GM21515 (cell line): Measurements from ENCODE around the gene TM9SF1.

Experiments
- ATAC-seq: cut with Tn5 transposase; IDR thresholded peaks from one replicate; pipeline ENCODE4 v1.9.1; 2021; ENCODE audit not compliant: unreplicated experiment

TM9SF1 gene

GRCh38 chr14:24156840-24157239 is 38.4 kb downstream of the TM9SF1 start:
- no peak for ATAC-seq

GRCh38 chr14:24155100-24155499 is 40.1 kb downstream of the TM9SF1 start:
- no peak for ATAC-seq

- no peak for ATAC-seq
These were observed 43.7 kb downstream of the TM9SF1 start for GRCh38 chr14:24151404-24152080.

GRCh38 chr14:24150993-24151392 is 44.2 kb downstream of the TM9SF1 start:
- ATAC-seq = no peak

- no peak for ATAC-seq
These were observed 44.7 kb downstream of the TM9SF1 start for GRCh38 chr14:24150567-24150966.

GRCh38 chr14:24150061-24150460 is 45.2 kb downstream of the TM9SF1 start:
- ATAC-seq = no peak

- ATAC-seq = no peak
These were observed 45.8 kb downstream of the TM9SF1 start for GRCh38 chr14:24149302-24149969.

GRCh38 chr14:24147761-24148428 is 47.3 kb downstream of the TM9SF1 start:
- no peak for ATAC-seq

- ATAC-seq = peak; percentile 78
These were observed 48.1 kb downstream of the TM9SF1 start, which contains the start of gene RNF31 for GRCh38 chr14:24146978-24147760. Gene RNF31, plus strand, starts transcription at chr14:24147498. Its CDS starts 201 bp downstream, at chr14:24147699.

GRCh38 chr14:24146453-24146977 is 48.7 kb downstream of the TM9SF1 start, which contains the start of gene PSME2:
Gene PSME2, minus strand, starts transcription at chr14:24146610. Its CDS starts 29 bp downstream, at chr14:24146581.
- peak; percentile 55 for ATAC-seq

GRCh38 chr14:24145690-24146452 is 49.4 kb downstream of the TM9SF1 start:
- no peak for ATAC-seq

- no peak for ATAC-seq
These were observed 50.0 kb downstream of the TM9SF1 start for GRCh38 chr14:24145219-24145618.

GRCh38 chr14:24144451-24144850 is 50.8 kb downstream of the TM9SF1 start:
- ATAC-seq = no peak

GRCh38 chr14:24143511-24143910 is 51.7 kb downstream of the TM9SF1 start:
- ATAC-seq = no peak

GRCh38 chr14:24141097-24141880 is 54.0 kb downstream of the TM9SF1 start, which contains the start of gene EMC9:
Gene EMC9, minus strand, starts transcription at chr14:24141591. Its CDS starts 287 bp downstream, at chr14:24141304.
- peak; percentile 79 for ATAC-seq

GRCh38 chr14:24139272-24139934 is 55.8 kb downstream of the TM9SF1 start:
- no peak for ATAC-seq
